ENCODE measurements around the gene CYP26B1. TPM values are rescaled to one million over a fixed set of nuclear protein-coding genes. Genes with fewer than 3 reads are reported as not detected.

Gene CYP26B1
- total RNA-seq, 1 donor from 2014 or later = 1.2 TPM

- no peak for TF ChIP-seq CTCF (IDR thresholded peaks at IDR 0.05; ENCODE audit: unreplicated experiment)
- DNase-seq (ENCODE audit: low spot score) = no peak
- H3K9me3 Mint-ChIP-seq (ENCODE audit: unreplicated experiment) = no peaks in the 10 kb centered on the region
- H3K27ac Mint-ChIP-seq (ENCODE audit: unreplicated experiment) = no peak overlapping the region
- peaks cover 2% of the 10 kb centered on the region for H3K4me1 Mint-ChIP-seq (ENCODE audit: unreplicated experiment)
- H3K36me3 Mint-ChIP-seq (ENCODE audit: low read depth, unreplicated experiment) = no peaks in the 10 kb centered on the region
- H3K27me3 Mint-ChIP-seq (ENCODE audit: unreplicated experiment) = no peaks in the 10 kb centered on the region
- H3K4me3 Mint-ChIP-seq (ENCODE audit: unreplicated experiment) = no peak overlapping the region
Measured at GRCh38 chr2:72165792-72166191, 18.1 kb upstream of the CYP26B1 start.

GRCh38 chr2:72162574-72162973 is 14.9 kb upstream of the CYP26B1 start:
- Mint-ChIP-seq H3K27me3 (ENCODE audit: unreplicated experiment) (peaks cover 1% of the 10 kb centered on the region), H3K9me3 (ENCODE audit: unreplicated experiment) (no peaks in the 10 kb centered on the region), H3K36me3 (ENCODE audit: low read depth, unreplicated experiment) (no peaks in the 10 kb centered on the region), H3K27ac (ENCODE audit: unreplicated experiment) (no peak overlapping the region), H3K4me3 (ENCODE audit: unreplicated experiment) (no peak overlapping the region), H3K4me1 (ENCODE audit: unreplicated experiment) (peaks cover 14% of the 10 kb centered on the region)
- DNase-seq (ENCODE audit: low spot score) = no peak
- TF ChIP-seq CTCF (IDR thresholded peaks at IDR 0.05; ENCODE audit: unreplicated experiment) = no peak

GRCh38 chr2:72159211-72159993 is 11.7 kb upstream of the CYP26B1 start:
- Mint-ChIP-seq H3K4me1 (ENCODE audit: unreplicated experiment) (peaks cover 19% of the 10 kb centered on the region), H3K27ac (ENCODE audit: unreplicated experiment) (no peak overlapping the region), H3K4me3 (ENCODE audit: unreplicated experiment) (no peak overlapping the region), H3K9me3 (ENCODE audit: unreplicated experiment) (no peaks in the 10 kb centered on the region), H3K36me3 (ENCODE audit: low read depth, unreplicated experiment) (no peaks in the 10 kb centered on the region), H3K27me3 (ENCODE audit: unreplicated experiment) (peaks cover 4% of the 10 kb centered on the region)
- DNase-seq (ENCODE audit: low spot score) = no peak
- no peak for TF ChIP-seq CTCF (IDR thresholded peaks at IDR 0.05; ENCODE audit: unreplicated experiment)

- Mint-ChIP-seq H3K36me3 (ENCODE audit: low read depth, unreplicated experiment) (no peaks in the 10 kb centered on the region), H3K27ac (ENCODE audit: unreplicated experiment) (no peak overlapping the region), H3K4me3 (ENCODE audit: unreplicated experiment) (no peak overlapping the region), H3K4me1 (ENCODE audit: unreplicated experiment) (peaks cover 19% of the 10 kb centered on the region), H3K9me3 (ENCODE audit: unreplicated experiment) (no peaks in the 10 kb centered on the region), H3K27me3 (ENCODE audit: unreplicated experiment) (peaks cover 4% of the 10 kb centered on the region)
- no peak for TF ChIP-seq CTCF (IDR thresholded peaks at IDR 0.05; ENCODE audit: unreplicated experiment)
- DNase-seq (ENCODE audit: low spot score) = no peak
Measured at GRCh38 chr2:72157871-72158771, 10.5 kb upstream of the CYP26B1 start.
